ENCODE measurements around the gene CBX4. TPM values are rescaled to one million over a fixed set of nuclear protein-coding genes. Genes with fewer than 3 reads are reported as not detected.

CBX4 gene
- total and polyA plus RNA-seq, 2 of the 4 experiments (the other 2 are of a cell fraction) = 3.2 to 9.4 TPM

DNA sequence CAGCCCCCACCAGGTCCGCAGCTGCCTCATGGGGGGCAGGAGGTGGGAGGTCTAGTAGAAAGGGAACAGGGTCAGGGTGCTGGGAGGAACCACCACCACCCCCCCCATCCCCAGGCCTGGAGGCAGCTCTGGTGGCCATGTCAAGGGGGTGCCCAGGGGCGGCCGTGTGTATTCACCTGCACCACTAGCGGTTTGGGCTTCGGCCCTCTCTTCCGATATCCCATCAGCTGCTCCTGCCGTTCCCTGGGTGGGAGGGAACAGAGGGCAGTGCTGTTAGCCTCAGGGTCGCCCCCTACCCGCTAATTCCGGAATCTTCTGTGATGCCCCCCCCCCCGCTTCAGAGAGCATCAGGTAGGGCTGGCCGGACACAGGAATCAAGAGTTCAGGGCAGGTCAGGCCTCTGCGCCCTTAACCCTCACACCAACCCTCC is 3.8 kb downstream of the CBX4 start:
- H3K23ac ChIP-seq (ENCODE audit: low read depth, low read length) = no peak overlapping the region
- peaks cover 10 to 54% of the 10 kb centered on the region in 2 experiments for H3K79me1 ChIP-seq (ENCODE audit: low read depth in 1 of 2, low read length in 2 of 2)
- H3K9me1 ChIP-seq (ENCODE audit: insufficient read depth, low read length) = peaks cover 6% of the 10 kb centered on the region; the same call in 1 of the 2 replicates
- H2BK5ac ChIP-seq (ENCODE audit: low read depth, low read length, poor library complexity, severe bottlenecking) = no peak overlapping the region
- intact Hi-C loops (cut with micrococcal nuclease) (loop anchor here (5.0 kb wide), 1 partner anchor 88 kb away; no protein-coding TSS in a partner anchor), in situ Hi-C loops (cut with MboI; ENCODE audit: low sequenced_read_pairs) (no loop called here), dilution Hi-C loops (cut with HindIII; ENCODE audit: low sequenced_read_pairs, unreplicated experiment) (no loop called here)
- no peak for ATAC-seq (ENCODE audit: low read depth)
- H3K18ac ChIP-seq (ENCODE audit: low read depth, low read length) = no peak overlapping the region
- WGBS, 2 experiments (ENCODE audit: extremely low coverage in 2 of 2, insufficient read length in 1 of 2) = 100% methylated on average over 2 of the region's 13 CpGs; no CpG with 5 or more reads in 1 of the 2 experiments
- ChIA-PET CTCF (interaction anchor here (0.6 to 1.1 kb wide), 5 partner anchors 9 to 218 kb away, joined by 3 to 5 read pairs (median 3); no protein-coding TSS in a partner anchor), POLR2A (ENCODE audit: unreplicated experiment) (no interaction called here)
- peaks cover 7% of the 10 kb centered on the region for H3K27me3 ChIP-seq (ENCODE audit: control insufficient read depth, insufficient read depth, low read length)
- no peak for DNase-seq
- no peak overlapping the region for H2BK120ac ChIP-seq (ENCODE audit: low read depth, low read length)
- no peak overlapping the region for H4K8ac ChIP-seq (ENCODE audit: low read depth in 2 of 2, low read length in 2 of 2)
- TF ChIP-seq, protein P1, sequence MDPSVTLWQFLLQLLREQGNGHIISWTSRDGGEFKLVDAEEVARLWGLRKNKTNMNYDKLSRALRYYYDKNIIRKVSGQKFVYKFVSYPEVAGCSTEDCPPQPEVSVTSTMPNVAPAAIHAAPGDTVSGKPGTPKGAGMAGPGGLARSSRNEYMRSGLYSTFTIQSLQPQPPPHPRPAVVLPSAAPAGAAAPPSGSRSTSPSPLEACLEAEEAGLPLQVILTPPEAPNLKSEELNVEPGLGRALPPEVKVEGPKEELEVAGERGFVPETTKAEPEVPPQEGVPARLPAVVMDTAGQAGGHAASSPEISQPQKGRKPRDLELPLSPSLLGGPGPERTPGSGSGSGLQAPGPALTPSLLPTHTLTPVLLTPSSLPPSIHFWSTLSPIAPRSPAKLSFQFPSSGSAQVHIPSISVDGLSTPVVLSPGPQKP (IDR thresholded peaks at IDR 0.05; ENCODE audit: borderline replicate concordance, low read depth, low read length) = no peak
- TF ChIP-seq CHD1 (IDR thresholded peaks at IDR 0.05; ENCODE audit: low read depth, low read length) (no peak), RFX5 (IDR thresholded peaks at IDR 0.05; ENCODE audit: low read depth, low read length) (no peak), MXI1 (IDR thresholded peaks at IDR 0.05; ENCODE audit: borderline replicate concordance, low read depth, low read length) (no peak), MAFK (IDR thresholded peaks at IDR 0.05; ENCODE audit: low read depth, low read length) (no peak), CEBPB (IDR thresholded peaks at IDR 0.05; ENCODE audit: low read depth, low read length) (no peak)
- no peak overlapping the region for H2AK5ac ChIP-seq (ENCODE audit: low read depth, low read length)
- peaks cover 59% of the 10 kb centered on the region for H4K20me1 ChIP-seq (ENCODE audit: insufficient read depth, low read length)
- H3K27ac ChIP-seq (ENCODE audit: insufficient read depth, low read length) = no peak overlapping the region
- H3K9ac ChIP-seq (ENCODE audit: low read depth, low read length) = no peak overlapping the region
- no peak overlapping the region for H2BK15ac ChIP-seq (ENCODE audit: low read depth, low read length)
- no peak overlapping the region for H3K4ac ChIP-seq (ENCODE audit: low read depth, low read length)
- BruUV-seq (replicated peaks) = no TSS peak
- H3K4me1 ChIP-seq (ENCODE audit: control insufficient read depth, insufficient read depth, low read length) = peaks cover 26% of the 10 kb centered on the region
- H3K36me3 ChIP-seq (ENCODE audit: control insufficient read depth, insufficient read depth, low read length) = peaks cover 21% of the 10 kb centered on the region; the same call in 1 of the 2 replicates
- H4K91ac ChIP-seq (ENCODE audit: insufficient read depth, low read depth, low read length) = no peak overlapping the region
- H3K4me2 ChIP-seq (ENCODE audit: low read depth, low read length) = no peak overlapping the region
- no peak overlapping the region for H3K4me3 ChIP-seq (ENCODE audit: insufficient read depth, low read depth, low read length)
- H2AK9ac ChIP-seq (replicated peaks; ENCODE audit: low read depth, low read length, poor library complexity) = peak overlapping the region; percentile 87
- H2BK20ac ChIP-seq (ENCODE audit: low read depth, low read length) = no peak overlapping the region
- no peaks in the 10 kb centered on the region; the same call in 1 of the 2 replicates for H3K9me3 ChIP-seq (ENCODE audit: control insufficient read depth, insufficient read depth, low read length)
- no peak overlapping the region for H3K56ac ChIP-seq (ENCODE audit: extremely low read depth, insufficient read depth, low read length)
- H3K14ac ChIP-seq (replicated peaks; ENCODE audit: low read depth, low read length) = no peak overlapping the region
- no peak overlapping the region for H2AFZ ChIP-seq (replicated peaks; ENCODE audit: low read length, poor library complexity)
- no peak overlapping the region for H4K5ac ChIP-seq (ENCODE audit: low read depth, low read length)

Data from IMR-90 (cell line).